GM23248 (cell line): ENCODE results near the gene GLCCI1.

Experiments used
- EZH2 ChIP-seq: fragments of 200-600 bp; sonication (generic); IDR thresholded peaks from 2 replicates; pipeline ENCODE4 v1.6.1; 2018; ENCODE audit warnings: antibody characterized with exemption, mild to moderate bottlenecking; ENCODE audit not compliant: insufficient read depth, poor library complexity, severe bottlenecking
- EZH2phosphoT487 ChIP-seq: fragments of 200-600 bp; sonication (generic); IDR thresholded peaks from 2 replicates; pipeline ENCODE4 v1.6.1; 2018; ENCODE audit warnings: antibody characterized with exemption, moderate library complexity, mild to moderate bottlenecking, low read depth; ENCODE audit not compliant: insufficient read depth

- TF ChIP-seq EZH2, result no peak
- TF ChIP-seq EZH2phosphoT487, result no peak
Observed at GRCh38 chr7:7996568-7996967, 28.0 kb downstream of the GLCCI1 start.
